ENCODE measurements around the gene GOLGA2. TPM values are rescaled to one million over a fixed set of nuclear protein-coding genes. Genes with fewer than 3 reads are reported as not detected.

GOLGA2 gene
- polyA plus RNA-seq, 3 donors from 2014 or later: 4.3 to 11.7 (median 4.9) TPM

Other genes with a start within 250 kb of the GOLGA2 start
- gene NAIF1, start 208.7 kb downstream of the GOLGA2 start, polyA plus RNA-seq: 10 to 100 TPM in 2 of 3 donors, 1 to 10 TPM in 1; 5.1 to 17.2 (median 10.5) TPM
- 1 to 10 TPM; 2.8 to 8.8 (median 4.9) TPM for gene SLC25A25, start 207.8 kb downstream of the GOLGA2 start, polyA plus RNA-seq
- 10 to 100 TPM; 31.4 to 60.9 (median 56.6) TPM for gene PTGES2, start 148.3 kb downstream of the GOLGA2 start, polyA plus RNA-seq
- under 1 TPM in 2 of 3 donors, not detected in 1; 0.44 to 0.66 TPM for gene LCN2, start 126.6 kb downstream of the GOLGA2 start, polyA plus RNA-seq
- 100 to 1,000 TPM; 115 to 194 (median 182) TPM for gene BBLN, start 115.7 kb downstream of the GOLGA2 start, polyA plus RNA-seq
- 10 to 100 TPM in 1 of 3 donors, 1 to 10 TPM in 2; 4.4 to 36.4 (median 9.1) TPM for gene CIZ1, start 84.4 kb downstream of the GOLGA2 start, polyA plus RNA-seq
- gene DNM1, start 72.6 kb downstream of the GOLGA2 start, polyA plus RNA-seq: under 1 TPM in 2 of 3 donors, not detected in 1; 0.32 to 0.47 TPM
- gene SWI5, start 269 bp upstream of the GOLGA2 start, polyA plus RNA-seq: 10 to 100 TPM; 20.9 to 23.3 (median 21.5) TPM
- 10 to 100 TPM; 19.9 to 32.0 (median 25.7) TPM for gene TRUB2, start 46.4 kb upstream of the GOLGA2 start, polyA plus RNA-seq
- gene COQ4, start 46.8 kb upstream of the GOLGA2 start, polyA plus RNA-seq: 10 to 100 TPM; 34.1 to 52.3 (median 44.1) TPM
- 10 to 100 TPM in 1 of 3 donors, 1 to 10 TPM in 2; 5.9 to 12.7 (median 7.4) TPM for gene SLC27A4, start 64.5 kb upstream of the GOLGA2 start, polyA plus RNA-seq
- 10 to 100 TPM; 52.6 to 70.1 (median 61.5) TPM for gene URM1, start 95.4 kb upstream of the GOLGA2 start, polyA plus RNA-seq
- 10 to 100 TPM in 2 of 3 donors, 1 to 10 TPM in 1; 9.1 to 20.7 (median 10.2) TPM for gene CERCAM, start 144.8 kb upstream of the GOLGA2 start, polyA plus RNA-seq
- 10 to 100 TPM in 2 of 3 donors, 1 to 10 TPM in 1; 5.6 to 37.2 (median 12.9) TPM for gene ODF2, start 180.0 kb upstream of the GOLGA2 start, polyA plus RNA-seq
- gene GLE1, start 228.7 kb upstream of the GOLGA2 start, polyA plus RNA-seq: 10 to 100 TPM; 17.4 to 49.3 (median 22.8) TPM